ENCODE measurements around the gene GNG7.
"Not testable (repeated sequence)": the region's sequence is repeated elsewhere in the genome, so short reads cannot be mapped to it uniquely, and the experiment has no call there.

Gene GNG7

GRCh38 chr19:2675892-2676291 lies 26.6 kb downstream of the GNG7 start:
- no peak for DNase-seq (ENCODE audit: low spot score)

- no peak for DNase-seq (ENCODE audit: low spot score)
These were observed 32.3 kb downstream of the GNG7 start for GRCh38 chr19:2670217-2670616.

GRCh38 chr19:2668175-2668763 lies 34.2 kb downstream of the GNG7 start:
- DNase-seq (ENCODE audit: low spot score), result no peak

GRCh38 chr19:2667349-2667748 lies 35.1 kb downstream of the GNG7 start:
- DNase-seq (ENCODE audit: low spot score), result not testable (repeated sequence)

GRCh38 chr19:2666344-2666994 lies 36.0 kb downstream of the GNG7 start:
- DNase-seq (ENCODE audit: low spot score), result no peak

- DNase-seq (ENCODE audit: low spot score), result no peak
These were observed 37.4 kb downstream of the GNG7 start for GRCh38 chr19:2665103-2665502.

GRCh38 chr19:2663920-2664571 lies 38.4 kb downstream of the GNG7 start:
- no peak for DNase-seq (ENCODE audit: low spot score)

- DNase-seq (ENCODE audit: low spot score), result no peak
These were observed 40.9 kb downstream of the GNG7 start for GRCh38 chr19:2661615-2662014.

- DNase-seq (ENCODE audit: low spot score), result no peak
These were observed 42.5 kb downstream of the GNG7 start for GRCh38 chr19:2659856-2660432.

GRCh38 chr19:2656533-2656932 lies 46.0 kb downstream of the GNG7 start:
- no peak for DNase-seq (ENCODE audit: low spot score)

- DNase-seq (ENCODE audit: low spot score), result no peak
These were observed 48.5 kb downstream of the GNG7 start for GRCh38 chr19:2653710-2654707.

- DNase-seq (ENCODE audit: low spot score), result no peak
These were observed 49.3 kb downstream of the GNG7 start for GRCh38 chr19:2653218-2653617.

GRCh38 chr19:2652504-2653099 lies 49.9 kb downstream of the GNG7 start:
- no peak for DNase-seq (ENCODE audit: low spot score)

GRCh38 chr19:2651002-2651733 lies 51.3 kb downstream of the GNG7 start:
- not testable (repeated sequence) for DNase-seq (ENCODE audit: low spot score)

GRCh38 chr19:2650515-2650914 lies 52.0 kb downstream of the GNG7 start:
- DNase-seq (ENCODE audit: low spot score), result peak; percentile 61

- DNase-seq (ENCODE audit: low spot score), result peak; percentile 82
These were observed 54.0 kb downstream of the GNG7 start for GRCh38 chr19:2648528-2648937.

GRCh38 chr19:2648099-2648498 lies 54.4 kb downstream of the GNG7 start:
- no peak for DNase-seq (ENCODE audit: low spot score)

- DNase-seq (ENCODE audit: low spot score), result no peak
These were observed 55.5 kb downstream of the GNG7 start for GRCh38 chr19:2646866-2647535.

GRCh38 chr19:2645826-2646225 lies 56.7 kb downstream of the GNG7 start:
- no peak for DNase-seq (ENCODE audit: low spot score)

GRCh38 chr19:2643123-2643737 lies 59.3 kb downstream of the GNG7 start:
- DNase-seq (ENCODE audit: low spot score), result not testable (repeated sequence)

Measured in cerebellar cortex (tissue), 1 donor.